HG02588 (cell line): ENCODE measurements around the gene ZPBP2.
A peak's percentile ranks its signal among the peaks of the same experiment; 100 is the strongest.
"Not testable (repeated sequence)": the region's sequence is repeated elsewhere in the genome, so short reads cannot be mapped to it uniquely, and the experiment has no call there.

Source experiments
- ATAC-seq: cut with Tn5 transposase; IDR thresholded peaks from one replicate; pipeline ENCODE4 v1.9.1; 2021; ENCODE audit warnings: mild to moderate bottlenecking, moderate library complexity; ENCODE audit not compliant: unreplicated experiment

ZPBP2 gene

GRCh38 chr17:39867880-39868553 is at the start of gene ZPBP2:
Gene ZPBP2, plus strand, starts transcription at chr17:39868202. Its CDS starts 153 bp downstream, at chr17:39868355.
- ATAC-seq, result peak; percentile 7

- no peak for ATAC-seq
Measured at GRCh38 chr17:39818358-39819000, 49.5 kb upstream of the ZPBP2 start.

GRCh38 chr17:39820541-39820940 is 47.5 kb upstream of the ZPBP2 start:
- no peak for ATAC-seq

- no peak for ATAC-seq
Measured at GRCh38 chr17:39820987-39821386, 47.0 kb upstream of the ZPBP2 start.

- no peak for ATAC-seq
Measured at GRCh38 chr17:39822051-39822451, 46.0 kb upstream of the ZPBP2 start.

GRCh38 chr17:39823407-39824054 is 44.5 kb upstream of the ZPBP2 start:
- no peak for ATAC-seq

GRCh38 chr17:39826334-39826733 is 41.7 kb upstream of the ZPBP2 start:
- no peak for ATAC-seq

GRCh38 chr17:39828443-39828842 is 39.6 kb upstream of the ZPBP2 start:
- ATAC-seq, result no peak

- ATAC-seq, result no peak
Measured at GRCh38 chr17:39831588-39831987, 36.4 kb upstream of the ZPBP2 start.

GRCh38 chr17:39834017-39834416 is 34.0 kb upstream of the ZPBP2 start:
- ATAC-seq, result no peak

- ATAC-seq, result no peak
Measured at GRCh38 chr17:39835038-39835786, 32.8 kb upstream of the ZPBP2 start.

GRCh38 chr17:39836117-39836516 is 31.9 kb upstream of the ZPBP2 start:
- ATAC-seq, result no peak

- ATAC-seq, result no peak
Measured at GRCh38 chr17:39838057-39838456, 29.9 kb upstream of the ZPBP2 start.

GRCh38 chr17:39838784-39839183 is 29.2 kb upstream of the ZPBP2 start:
- ATAC-seq, result no peak

- ATAC-seq, result no peak
Measured at GRCh38 chr17:39841134-39841683, 26.8 kb upstream of the ZPBP2 start.

GRCh38 chr17:39845052-39845846 is 22.8 kb upstream of the ZPBP2 start:
- no peak for ATAC-seq

GRCh38 chr17:39846205-39846604 is 21.8 kb upstream of the ZPBP2 start:
- no peak for ATAC-seq

- ATAC-seq, result no peak
Measured at GRCh38 chr17:39848600-39848999, 19.4 kb upstream of the ZPBP2 start.

GRCh38 chr17:39850186-39850585 is 17.8 kb upstream of the ZPBP2 start:
- not testable (repeated sequence) for ATAC-seq

GRCh38 chr17:39852239-39852638 is 15.8 kb upstream of the ZPBP2 start:
- ATAC-seq, result no peak
